Fibroblast of pulmonary artery (primary cell): ENCODE data around the gene ITGB1BP1.

Source experiments
- DNase-seq: peaks from one replicate; pipeline ENCODE4 v3.0.0-alpha.2; 2010; ENCODE audit warnings: low read depth
- H3K4me3 ChIP-seq: replicated peaks from 2 replicates; pipeline ENCODE4 v1.5.1; 2011; ENCODE audit warnings: low read depth, mild to moderate bottlenecking, control low read depth, low read length, moderate library complexity
- CTCF ChIP-seq: IDR thresholded peaks from 2 replicates; pipeline ENCODE4 v1.5.1; 2011; ENCODE audit warnings: mild to moderate bottlenecking, control low read depth, low read length, inconsistent platforms; ENCODE audit errors: missing control alignments

ITGB1BP1 gene, protein sequence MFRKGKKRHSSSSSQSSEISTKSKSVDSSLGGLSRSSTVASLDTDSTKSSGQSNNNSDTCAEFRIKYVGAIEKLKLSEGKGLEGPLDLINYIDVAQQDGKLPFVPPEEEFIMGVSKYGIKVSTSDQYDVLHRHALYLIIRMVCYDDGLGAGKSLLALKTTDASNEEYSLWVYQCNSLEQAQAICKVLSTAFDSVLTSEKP

DNA sequence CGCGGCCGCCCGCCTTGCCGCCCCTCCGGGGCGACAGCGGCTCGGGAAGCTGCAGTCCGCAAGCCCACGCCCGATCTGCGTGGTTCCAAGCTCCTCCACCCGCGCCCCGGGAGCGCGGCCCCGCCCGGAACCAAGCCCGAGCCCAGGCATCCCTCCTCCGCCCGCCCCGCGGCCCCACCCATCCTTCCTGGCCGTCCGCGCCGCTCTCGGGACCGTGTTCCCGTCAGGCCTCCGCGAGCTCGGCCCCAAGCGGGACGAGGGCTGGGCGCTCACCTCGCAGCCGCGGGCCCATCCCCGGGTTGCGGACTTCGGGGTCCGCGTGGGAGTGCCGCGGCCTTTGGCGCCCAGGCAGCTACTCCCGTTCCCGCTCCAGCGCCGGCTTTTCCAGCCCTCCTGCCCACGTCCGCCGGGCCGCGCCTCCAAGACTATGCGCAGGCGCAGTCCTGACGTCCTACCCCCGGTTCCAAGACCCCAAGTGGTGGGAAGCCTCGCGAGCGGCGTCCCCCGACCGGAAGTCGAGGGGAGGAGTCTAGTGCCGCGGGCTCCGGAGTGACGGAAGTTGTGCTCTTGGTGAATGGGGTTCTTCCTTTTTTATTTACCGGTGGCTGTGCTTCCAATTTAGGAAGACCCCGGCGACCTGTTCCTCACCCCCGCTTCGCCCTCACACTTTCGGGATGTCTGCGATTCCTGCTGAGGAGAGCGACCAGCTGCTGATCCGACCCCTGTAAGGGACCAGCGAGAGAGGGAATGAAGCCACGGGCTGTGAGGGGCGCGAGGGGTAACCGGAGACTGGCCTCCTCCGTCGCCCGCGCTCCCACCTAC is at the start of gene ITGB1BP1, which contains the start of gene CPSF3:
Gene ITGB1BP1, minus strand, starts transcription at position 429 of the 822 bp plus-strand sequence. CDS start 4,831 bp downstream, outside the sequence.
Gene CPSF3, plus strand, starts transcription at position 555 of the 822 bp plus-strand sequence. Its CDS starts 120 bp downstream, at position 675.
- peak; percentile 98 for DNase-seq

GRCh38 chr2:9472511-9472910 is 49.2 kb upstream of the ITGB1BP1 start:
- TF ChIP-seq CTCF: no peak
- DNase-seq: no peak
- no peak overlapping the region for H3K4me3 ChIP-seq

More for the DNA sequence above, at the start of gene ITGB1BP1, which contains the start of gene CPSF3:
- no peak for TF ChIP-seq CTCF
- H3K4me3 ChIP-seq: peak within 1 kb of the TSS; percentile 96

- no peak for DNase-seq
- TF ChIP-seq CTCF: no peak
- H3K4me3 ChIP-seq: no peak overlapping the region
Measured at GRCh38 chr2:9471206-9471605, 47.9 kb upstream of the ITGB1BP1 start.

GRCh38 chr2:9467687-9468086 is 44.4 kb upstream of the ITGB1BP1 start:
- no peak for TF ChIP-seq CTCF
- no peak for DNase-seq

GRCh38 chr2:9466147-9466683 is 42.9 kb upstream of the ITGB1BP1 start:
- H3K4me3 ChIP-seq: no peak overlapping the region
- DNase-seq: no peak
- TF ChIP-seq CTCF: no peak

More at GRCh38 chr2:9467687-9468086, 44.4 kb upstream of the ITGB1BP1 start:
- H3K4me3 ChIP-seq: no peak overlapping the region

DNA sequence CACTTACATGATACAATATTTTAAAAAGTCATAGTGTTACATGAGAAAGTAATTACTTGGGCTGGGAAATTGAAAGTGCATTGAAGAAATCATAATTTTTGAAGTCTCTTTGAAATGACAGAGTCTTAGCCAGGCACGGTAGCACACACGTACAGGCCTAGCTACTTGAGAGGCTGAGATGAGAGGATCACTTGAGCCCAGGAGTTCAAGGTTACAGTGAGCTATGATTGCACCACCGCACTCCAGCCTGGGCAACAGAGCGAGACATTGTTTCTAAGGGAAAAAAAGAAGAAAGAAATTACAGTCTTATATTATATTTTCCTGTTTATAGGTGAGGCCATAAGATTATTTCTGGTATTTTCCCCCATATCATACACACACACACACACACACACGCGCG is 41.8 kb upstream of the ITGB1BP1 start:
- H3K4me3 ChIP-seq: no peak overlapping the region
- no peak for TF ChIP-seq CTCF
- DNase-seq: no peak
